ENCODE data around the gene GGTLC2.

- TF ChIP-seq CTCF (IDR thresholded peaks at IDR 0.05; ENCODE audit: low read length) (no peak), EZH2 (IDR thresholded peaks at IDR 0.05; ENCODE audit: borderline replicate concordance, low read length) (no peak)
These were observed 39.4 kb upstream of the GGTLC2 start for GRCh38 chr22:22605074-22605404.
